ENCODE measurements around the gene NEDD9.

The NEDD9 gene

GRCh38 chr6:11237428-11237827 lies 5.0 kb upstream of the NEDD9 start:
- no peak overlapping the region for H3K27ac ChIP-seq
- DNase-seq (ENCODE audit: low read depth, low spot score), result no peak

- no peak for DNase-seq (ENCODE audit: low read depth, low spot score)
- no peak overlapping the region for H3K27ac ChIP-seq
These were observed 4.4 kb upstream of the NEDD9 start for GRCh38 chr6:11236915-11237314.

- no peak overlapping the region for H3K27ac ChIP-seq
- DNase-seq (ENCODE audit: low read depth, low spot score), result no peak
These were observed 3.7 kb upstream of the NEDD9 start for GRCh38 chr6:11236076-11236750.

GRCh38 chr6:11235062-11235461 lies 2.6 kb upstream of the NEDD9 start:
- no peak for DNase-seq (ENCODE audit: low read depth, low spot score)

GRCh38 chr6:11233673-11234573 lies 1.5 kb upstream of the NEDD9 start:
- DNase-seq (ENCODE audit: low read depth, low spot score), result no peak
- no peak overlapping the region for H3K27ac ChIP-seq

More at GRCh38 chr6:11235062-11235461, 2.6 kb upstream of the NEDD9 start:
- no peak overlapping the region for H3K27ac ChIP-seq

GRCh38 chr6:11232770-11233626 lies 530 bp upstream of the NEDD9 start:
- no peak for DNase-seq (ENCODE audit: low read depth, low spot score)
- H3K27ac ChIP-seq, result peak overlapping the region; percentile 58

GRCh38 chr6:11231564-11232192 lies 790 bp downstream of the NEDD9 start:
- no peak for DNase-seq (ENCODE audit: low read depth, low spot score)
- H3K27ac ChIP-seq, result peak overlapping the region; percentile 58

- H3K27ac ChIP-seq, result peak overlapping the region; percentile 58
- no peak for DNase-seq (ENCODE audit: low read depth, low spot score)
These were observed 1.4 kb downstream of the NEDD9 start for GRCh38 chr6:11231108-11231463.

GRCh38 chr6:11230158-11231107 lies 2.0 kb downstream of the NEDD9 start:
- peak overlapping the region; percentile 58 for H3K27ac ChIP-seq

GRCh38 chr6:11229655-11230046 lies 2.8 kb downstream of the NEDD9 start:
- peak; percentile 56 for DNase-seq (ENCODE audit: low read depth, low spot score)
- peak overlapping the region; percentile 11 for H3K27ac ChIP-seq

More at GRCh38 chr6:11230158-11231107, 2.0 kb downstream of the NEDD9 start:
- no peak for DNase-seq (ENCODE audit: low read depth, low spot score)

- no peak for DNase-seq (ENCODE audit: low read depth, low spot score)
- peak overlapping the region; percentile 11 for H3K27ac ChIP-seq
These were observed 3.4 kb downstream of the NEDD9 start for GRCh38 chr6:11228935-11229654.

- no peak for DNase-seq (ENCODE audit: low read depth, low spot score)
- no peak overlapping the region for H3K27ac ChIP-seq
These were observed 4.8 kb downstream of the NEDD9 start for GRCh38 chr6:11227698-11228097.

- H3K27ac ChIP-seq, result no peak overlapping the region
- DNase-seq (ENCODE audit: low read depth, low spot score), result no peak
These were observed 6.5 kb downstream of the NEDD9 start for GRCh38 chr6:11226005-11226404.

GRCh38 chr6:11224966-11225463 lies 7.5 kb downstream of the NEDD9 start:
- no peak for DNase-seq (ENCODE audit: low read depth, low spot score)
- H3K27ac ChIP-seq, result peak overlapping the region; percentile 54

GRCh38 chr6:11224252-11224965 lies 8.1 kb downstream of the NEDD9 start:
- DNase-seq (ENCODE audit: low read depth, low spot score), result no peak
- H3K27ac ChIP-seq, result peak overlapping the region; percentile 54

- DNase-seq (ENCODE audit: low read depth, low spot score), result no peak
- peak overlapping the region; percentile 54 for H3K27ac ChIP-seq
These were observed 9.1 kb downstream of the NEDD9 start for GRCh38 chr6:11223286-11223864.

All from epithelial cell of prostate (primary cell).